GM12892 (cell line): ENCODE results near the gene SORCS1.

Experiments used
- POLR2A ChIP-seq: IDR thresholded peaks from 2 replicates; pipeline ENCODE4 v1.6.1; 2011; ENCODE audit warnings: low read depth, low read length, control low read depth
- TAF1 ChIP-seq: IDR thresholded peaks from 2 replicates; pipeline ENCODE4 v1.6.1; 2011; ENCODE audit warnings: low read depth, mild to moderate bottlenecking, control low read depth, low read length, borderline replicate concordance

DNA sequence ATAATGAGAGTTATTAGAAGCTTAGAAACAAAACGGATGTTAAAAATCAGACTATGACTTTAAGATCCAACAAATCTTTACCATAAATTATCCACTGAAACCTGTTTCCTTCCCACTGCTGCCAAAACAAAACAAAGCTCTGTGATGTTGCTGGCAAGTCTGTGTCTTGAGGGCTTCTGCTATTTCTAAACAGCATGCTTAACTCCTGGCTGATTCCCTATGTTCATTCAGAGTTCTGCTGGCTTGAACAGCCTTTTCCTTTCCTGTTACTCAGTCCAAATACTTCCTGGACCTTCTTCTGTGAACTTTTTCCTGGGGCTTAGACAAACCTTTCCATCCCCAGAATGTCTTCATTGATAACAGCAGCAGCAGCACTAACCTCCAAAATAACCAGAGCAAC lies 448.1 kb downstream of the SORCS1 start:
- TF ChIP-seq TAF1 = no peak
- TF ChIP-seq POLR2A = no peak
